ENCODE data around the gene ITPR3. TPM values are rescaled to one million over a fixed set of nuclear protein-coding genes. Genes with fewer than 3 reads are reported as not detected.

Gene ITPR3
- total and polyA plus RNA-seq, 2 experiments from 2014 or later, result 4.9 to 10.4 TPM

DNA sequence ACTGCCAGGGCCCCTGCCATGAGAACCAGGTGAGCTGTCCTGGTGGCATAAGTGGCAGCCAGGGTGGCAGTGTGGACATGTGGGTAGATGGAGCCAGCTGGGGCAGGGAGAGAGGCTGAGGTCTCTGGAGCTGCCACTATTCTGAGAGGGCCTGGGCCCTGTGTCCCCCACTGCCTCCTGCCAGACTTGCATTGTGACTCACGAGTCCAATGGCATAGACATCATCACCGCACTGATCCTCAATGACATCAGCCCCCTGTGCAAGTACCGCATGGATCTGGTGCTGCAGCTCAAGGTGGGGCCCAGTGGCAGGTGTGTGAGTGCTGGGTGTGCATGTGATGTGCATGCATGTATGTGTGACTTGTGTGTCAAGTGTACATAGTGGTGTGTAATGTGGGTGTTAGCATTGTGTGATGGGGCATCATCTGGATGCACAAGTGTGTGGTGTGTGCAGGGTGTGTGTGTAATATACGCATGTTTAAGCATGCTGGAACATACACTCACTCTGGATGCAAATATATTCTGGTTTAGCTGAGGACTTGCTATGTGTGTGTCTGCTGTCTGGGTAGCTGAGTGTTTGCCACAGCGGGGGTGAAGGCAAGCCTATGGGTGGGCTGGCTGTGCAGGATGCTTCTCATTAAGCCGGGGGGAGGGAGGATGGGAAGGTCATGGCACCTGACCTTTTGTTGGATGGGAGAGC is 65.3 kb downstream of the ITPR3 start:
- no peak overlapping the region for H2AFZ ChIP-seq
- in situ Hi-C loops (cut with MboI), result no loop called here
- H3K27ac ChIP-seq, result no peak overlapping the region
- H3K4me1 ChIP-seq (ENCODE audit: insufficient read depth), result peaks cover 4% of the 10 kb centered on the region; the same call in 1 of the 2 replicates
- TF ChIP-seq EZH2 (IDR thresholded peaks at IDR 0.05; ENCODE audit: insufficient read depth, poor library complexity, severe bottlenecking) (no peak), EZH2phosphoT487 (IDR thresholded peaks at IDR 0.05; ENCODE audit: insufficient read depth, low read depth) (no peak)
- H3K4me2 ChIP-seq (ENCODE audit: unreplicated experiment), result no peak overlapping the region
- H3F3A ChIP-seq (ENCODE audit: insufficient read depth), result no peaks in the 10 kb centered on the region
- H3K79me2 ChIP-seq (ENCODE audit: insufficient read depth), result no peaks in the 10 kb centered on the region
- H3K36me3 ChIP-seq (ENCODE audit: low read depth), result no peaks in the 10 kb centered on the region; the same call in 1 of the 2 replicates
- no peak overlapping the region for H3K4me3 ChIP-seq
- WGBS, 2 experiments (ENCODE audit: low coverage in 1 of 2, low lambda C conversion rate in 2 of 2, missing lambda C conversion rate in 2 of 2), result 88 to 90% methylated on average over 6 of the region's 6 CpGs
- no peaks in the 10 kb centered on the region for H3K9me3 ChIP-seq (ENCODE audit: low read depth)
- no peak overlapping the region for H3K9ac ChIP-seq
- H3K27me3 ChIP-seq (replicated peaks; ENCODE audit: insufficient read depth), result no peaks in the 10 kb centered on the region
- DNase-seq, result no peak
- H4K20me1 ChIP-seq (ENCODE audit: insufficient read depth), result no peaks in the 10 kb centered on the region
- no peaks in the 10 kb centered on the region for H3K9me2 ChIP-seq (ENCODE audit: insufficient read depth)

DNA sequence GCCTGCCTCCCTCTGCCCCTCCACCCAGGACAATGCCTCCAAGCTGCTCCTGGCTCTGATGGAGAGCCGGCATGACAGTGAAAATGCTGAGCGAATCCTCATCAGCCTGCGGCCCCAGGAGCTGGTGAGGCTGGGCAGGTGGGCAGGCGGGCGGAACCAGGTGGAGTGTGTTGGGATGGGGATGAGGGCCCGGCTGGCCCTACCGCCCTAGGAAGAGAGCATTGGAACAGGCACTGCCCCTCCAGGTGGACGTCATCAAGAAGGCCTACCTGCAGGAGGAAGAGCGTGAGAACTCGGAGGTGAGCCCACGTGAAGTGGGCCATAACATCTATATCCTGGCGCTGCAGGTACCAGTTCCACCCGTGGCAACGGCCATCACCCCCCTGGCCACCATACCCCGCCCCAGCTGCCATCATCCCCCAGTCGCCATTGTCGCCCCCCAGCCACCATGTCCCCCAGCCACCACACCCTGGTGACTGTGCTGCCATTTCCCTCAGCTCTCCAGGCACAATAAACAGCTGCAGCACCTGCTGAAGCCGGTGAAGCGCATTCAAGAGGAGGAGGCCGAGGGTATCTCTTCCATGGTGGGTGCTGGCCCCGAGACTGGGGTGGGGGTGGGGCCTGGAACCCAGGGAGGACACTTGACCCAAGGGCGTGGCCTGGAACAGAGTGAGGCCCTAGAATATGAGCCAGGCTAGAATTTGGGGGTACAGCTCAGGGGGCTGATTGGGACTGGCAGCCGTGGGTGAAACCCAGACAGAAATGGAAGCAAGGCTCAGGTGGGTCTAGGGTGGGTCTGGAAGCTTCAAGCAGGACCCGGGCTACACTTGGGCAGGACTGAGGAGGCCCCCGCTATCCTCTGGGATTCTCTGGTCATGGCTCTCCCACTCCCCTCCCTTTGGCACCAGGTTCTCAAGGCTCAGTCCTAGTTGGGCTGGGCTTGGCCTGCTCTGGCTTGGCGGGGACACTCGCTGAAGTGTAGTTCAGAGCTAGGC is 66.2 kb downstream of the ITPR3 start:
- Histone ChIP-seq H3K36me3 (ENCODE audit: low read depth) (no peaks in the 10 kb centered on the region; the same call in 1 of the 2 replicates), H3K9ac (no peak overlapping the region), H3K4me2 (ENCODE audit: unreplicated experiment) (no peak overlapping the region), H3K27ac (no peak overlapping the region), H3K9me2 (ENCODE audit: insufficient read depth) (no peaks in the 10 kb centered on the region), H3K27me3 (replicated peaks; ENCODE audit: insufficient read depth) (no peaks in the 10 kb centered on the region), H3K4me3 (no peak overlapping the region), H3K4me1 (ENCODE audit: insufficient read depth) (peaks cover 4% of the 10 kb centered on the region; the same call in 1 of the 2 replicates), H3F3A (ENCODE audit: insufficient read depth) (no peaks in the 10 kb centered on the region), H3K79me2 (ENCODE audit: insufficient read depth) (no peaks in the 10 kb centered on the region), H2AFZ (no peak overlapping the region), H4K20me1 (ENCODE audit: insufficient read depth) (no peaks in the 10 kb centered on the region), H3K9me3 (ENCODE audit: low read depth) (no peaks in the 10 kb centered on the region)
- DNase-seq, result no peak
- WGBS, 2 experiments (ENCODE audit: low coverage in 1 of 2, low lambda C conversion rate in 2 of 2, missing lambda C conversion rate in 2 of 2), result 87 to 93% methylated on average over 14 to 27 of the region's 27 CpGs
- in situ Hi-C loops (cut with MboI), result no loop called here
- TF ChIP-seq EZH2 (IDR thresholded peaks at IDR 0.05; ENCODE audit: insufficient read depth, poor library complexity, severe bottlenecking) (no peak), EZH2phosphoT487 (IDR thresholded peaks at IDR 0.05; ENCODE audit: insufficient read depth, low read depth) (no peak)

DNA sequence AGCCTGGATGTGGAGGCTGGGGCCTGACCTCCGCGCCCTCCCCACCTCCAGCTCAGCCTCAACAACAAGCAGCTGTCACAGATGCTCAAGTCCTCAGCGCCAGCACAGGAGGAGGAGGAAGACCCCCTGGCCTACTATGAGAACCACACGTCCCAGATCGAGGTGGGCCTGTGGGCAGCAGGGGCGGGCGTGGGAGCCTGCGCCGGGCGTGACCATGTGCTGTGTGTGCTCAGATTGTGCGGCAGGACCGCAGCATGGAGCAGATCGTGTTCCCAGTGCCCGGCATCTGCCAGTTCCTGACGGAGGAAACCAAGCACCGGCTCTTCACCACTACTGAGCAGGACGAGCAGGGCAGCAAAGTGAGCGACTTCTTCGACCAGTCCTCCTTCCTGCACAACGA is 66.9 kb downstream of the ITPR3 start:
- no peaks in the 10 kb centered on the region for H3K27me3 ChIP-seq (replicated peaks; ENCODE audit: insufficient read depth)
- no peaks in the 10 kb centered on the region for H3F3A ChIP-seq (ENCODE audit: insufficient read depth)
- H3K4me2 ChIP-seq (ENCODE audit: unreplicated experiment), result no peak overlapping the region
- no peak for TF ChIP-seq EZH2phosphoT487 (IDR thresholded peaks at IDR 0.05; ENCODE audit: insufficient read depth, low read depth)
- no peak for TF ChIP-seq EZH2 (IDR thresholded peaks at IDR 0.05; ENCODE audit: insufficient read depth, poor library complexity, severe bottlenecking)
- no peak overlapping the region for H3K4me3 ChIP-seq
- no peak overlapping the region for H2AFZ ChIP-seq
- no peak overlapping the region for H3K9ac ChIP-seq
- no peaks in the 10 kb centered on the region; the same call in 1 of the 2 replicates for H3K36me3 ChIP-seq (ENCODE audit: low read depth)
- 97% methylated on average over 20 of the region's 20 CpGs for WGBS, 2 experiments (ENCODE audit: low coverage in 1 of 2, low lambda C conversion rate in 2 of 2, missing lambda C conversion rate in 2 of 2)
- H3K9me2 ChIP-seq (ENCODE audit: insufficient read depth), result no peaks in the 10 kb centered on the region
- H3K27ac ChIP-seq, result no peak overlapping the region
- no peaks in the 10 kb centered on the region for H3K9me3 ChIP-seq (ENCODE audit: low read depth)
- H4K20me1 ChIP-seq (ENCODE audit: insufficient read depth), result no peaks in the 10 kb centered on the region
- H3K4me1 ChIP-seq (ENCODE audit: insufficient read depth), result peaks cover 11% of the 10 kb centered on the region
- DNase-seq, result no peak
- no peaks in the 10 kb centered on the region for H3K79me2 ChIP-seq (ENCODE audit: insufficient read depth)
- in situ Hi-C loops (cut with MboI), result no loop called here

DNA sequence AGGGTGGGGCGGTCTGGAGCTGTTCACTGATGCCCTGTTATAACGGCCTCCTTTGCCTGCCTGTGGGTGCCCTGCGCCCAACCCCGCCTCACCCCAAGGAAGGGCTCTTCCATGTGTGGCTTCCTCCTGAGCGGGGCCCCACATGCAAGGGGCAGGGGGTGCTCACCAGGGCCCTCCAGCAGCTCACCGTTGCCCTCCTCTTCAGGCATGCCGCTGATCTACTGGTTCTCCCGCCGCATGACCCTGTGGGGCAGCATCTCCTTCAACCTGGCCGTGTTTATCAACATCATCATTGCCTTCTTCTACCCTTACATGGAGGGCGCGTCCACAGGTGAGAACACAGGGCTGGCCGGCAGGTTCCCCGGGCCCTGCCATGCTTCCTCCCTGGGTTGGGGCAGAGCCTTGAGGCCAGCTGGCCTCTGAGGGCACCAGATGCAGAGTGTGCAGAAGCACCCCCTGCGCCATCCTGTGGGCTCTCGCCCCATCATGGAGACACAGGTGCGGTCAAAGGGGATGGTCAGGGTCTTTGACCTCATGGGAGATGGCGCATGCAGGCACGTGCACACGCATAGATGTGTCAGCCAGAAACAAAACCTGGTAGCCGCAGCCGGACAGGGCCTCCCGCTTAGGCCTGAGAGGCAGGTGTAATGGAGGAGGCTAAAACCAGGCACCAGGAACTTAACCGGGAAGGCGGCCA is 67.5 kb downstream of the ITPR3 start:
- no peak overlapping the region for H3K4me3 ChIP-seq
- H3K27ac ChIP-seq, result no peak overlapping the region
- no peaks in the 10 kb centered on the region for H3K79me2 ChIP-seq (ENCODE audit: insufficient read depth)
- no peaks in the 10 kb centered on the region; the same call in 1 of the 2 replicates for H3K36me3 ChIP-seq (ENCODE audit: low read depth)
- 0 out of 2 replicates have a peak, but pooled peaks cover 6% of the 10 kb centered on the region for H3F3A ChIP-seq (ENCODE audit: insufficient read depth)
- TF ChIP-seq EZH2phosphoT487 (IDR thresholded peaks at IDR 0.05; ENCODE audit: insufficient read depth, low read depth) (no peak), EZH2 (IDR thresholded peaks at IDR 0.05; ENCODE audit: insufficient read depth, poor library complexity, severe bottlenecking) (no peak)
- no peaks in the 10 kb centered on the region for H3K9me2 ChIP-seq (ENCODE audit: insufficient read depth)
- 96% methylated on average over 25 of the region's 25 CpGs for WGBS, 2 experiments (ENCODE audit: low coverage in 1 of 2, low lambda C conversion rate in 2 of 2, missing lambda C conversion rate in 2 of 2)
- in situ Hi-C loops (cut with MboI), result no loop called here
- no peak overlapping the region for H2AFZ ChIP-seq
- H3K9me3 ChIP-seq (ENCODE audit: low read depth), result no peaks in the 10 kb centered on the region
- no peak for DNase-seq
- no peak overlapping the region for H3K9ac ChIP-seq
- H4K20me1 ChIP-seq (ENCODE audit: insufficient read depth), result no peaks in the 10 kb centered on the region
- H3K27me3 ChIP-seq (replicated peaks; ENCODE audit: insufficient read depth), result no peaks in the 10 kb centered on the region
- H3K4me2 ChIP-seq (ENCODE audit: unreplicated experiment), result no peak overlapping the region
- peaks cover 11% of the 10 kb centered on the region for H3K4me1 ChIP-seq (ENCODE audit: insufficient read depth)

All from GM23248 (cell line).